Glutamatergic neuron (in vitro differentiated cells): Measurements from ENCODE around the gene SMPDL3A. TPM values are rescaled to one million over a fixed set of nuclear protein-coding genes. Genes with fewer than 3 reads are reported as not detected.

ENCODE experiments used
- DNase-seq: peaks from one replicate; pipeline ENCODE4 v3.0.0; 2022
- H3K27ac Mint-ChIP-seq: one replicate; pipeline ENCODE4 v1.8.0; 2020; ENCODE audit warnings: mild to moderate bottlenecking, mixed read lengths, inconsistent platforms; ENCODE audit not compliant: unreplicated experiment
- H3K27me3 Mint-ChIP-seq: one replicate; pipeline ENCODE4 v1.8.0; 2020; ENCODE audit warnings: mild to moderate bottlenecking, moderate library complexity, mixed read lengths, inconsistent platforms; ENCODE audit not compliant: unreplicated experiment
- H3K36me3 Mint-ChIP-seq: one replicate; pipeline ENCODE4 v1.8.0; 2020; ENCODE audit warnings: mild to moderate bottlenecking, mixed read lengths, inconsistent platforms; ENCODE audit not compliant: unreplicated experiment
- H3K4me1 Mint-ChIP-seq: one replicate; pipeline ENCODE4 v1.8.0; 2020; ENCODE audit warnings: mild to moderate bottlenecking, low read depth, mixed read lengths, inconsistent platforms; ENCODE audit not compliant: unreplicated experiment
- H3K4me3 Mint-ChIP-seq: one replicate; pipeline ENCODE4 v1.8.0; 2020; ENCODE audit warnings: mild to moderate bottlenecking, mixed read lengths, inconsistent platforms; ENCODE audit not compliant: unreplicated experiment
- H3K9me3 Mint-ChIP-seq: one replicate; pipeline ENCODE4 v1.8.0; 2020; ENCODE audit warnings: mild to moderate bottlenecking, moderate library complexity, mixed read lengths, inconsistent platforms; ENCODE audit not compliant: unreplicated experiment
- total RNA-seq: library from RNA; stranded (reverse); fragmentation: NEBNext Ultra II Directional; extraction: Animal tissue kit (Norgen Biotek cat#: 25700); gene quantifications from one replicate; pipeline ENCODE4 v1.2.1, GENCODE V29; 2021; ENCODE audit not compliant: unreplicated experiment
- TF ChIP-seq, protein P1 (sequence below): fragments of 200-600 bp; sonication (generic); IDR thresholded peaks from one replicate; pipeline ENCODE4 v1.5.0; 2021; ENCODE audit not compliant: partially characterized antibody, unreplicated experiment

Gene SMPDL3A
- total RNA-seq, 1 donor from 2014 or later, result 10.0 TPM

DNA sequence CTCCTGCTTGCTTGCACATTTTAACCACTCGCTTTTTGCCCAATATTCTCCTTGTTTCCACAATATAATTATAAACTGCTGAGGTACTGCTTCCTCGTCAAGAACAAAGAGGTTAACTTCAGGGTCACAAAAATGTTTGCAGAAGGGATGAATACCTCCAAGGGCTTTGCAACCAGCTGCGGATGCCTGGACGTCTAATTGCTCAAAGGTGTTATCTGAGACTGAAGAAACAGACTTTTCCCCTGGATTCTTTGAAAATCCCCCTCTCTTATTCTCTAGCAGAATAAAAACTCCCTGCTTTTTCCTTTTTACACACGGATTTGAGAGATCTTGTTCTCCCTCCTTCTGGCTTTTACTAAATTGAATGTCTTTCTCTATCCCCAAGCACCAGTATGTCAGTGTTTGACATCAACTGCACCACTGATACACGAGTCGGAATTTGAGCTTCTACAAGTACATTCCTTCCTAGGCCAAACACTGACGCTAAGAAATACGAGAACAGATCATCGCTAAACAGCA is 336 bp upstream of the SMPDL3A start:
- no peak for DNase-seq
- no peaks in the 10 kb centered on the region for H3K36me3 Mint-ChIP-seq

DNA sequence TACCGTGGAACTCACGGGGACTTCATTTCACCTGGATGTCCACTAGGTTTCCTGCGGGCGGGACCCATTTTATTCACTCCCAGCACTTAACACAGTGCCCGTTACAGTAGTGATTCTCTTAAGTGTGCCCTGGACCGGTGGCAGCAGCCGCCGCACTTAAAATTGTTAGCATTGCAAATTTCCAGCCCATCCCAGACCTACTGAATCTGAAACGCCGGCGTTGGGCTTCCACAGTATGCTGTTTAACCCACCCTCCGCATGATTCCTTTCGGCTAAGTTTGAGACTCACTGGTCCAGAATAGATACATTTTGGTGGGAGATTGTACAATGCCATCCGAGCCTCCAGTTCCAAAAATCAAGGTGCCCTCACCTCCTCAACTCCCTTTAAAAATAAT is 967 bp downstream of the SMPDL3A start:
- TF ChIP-seq, protein P1, sequence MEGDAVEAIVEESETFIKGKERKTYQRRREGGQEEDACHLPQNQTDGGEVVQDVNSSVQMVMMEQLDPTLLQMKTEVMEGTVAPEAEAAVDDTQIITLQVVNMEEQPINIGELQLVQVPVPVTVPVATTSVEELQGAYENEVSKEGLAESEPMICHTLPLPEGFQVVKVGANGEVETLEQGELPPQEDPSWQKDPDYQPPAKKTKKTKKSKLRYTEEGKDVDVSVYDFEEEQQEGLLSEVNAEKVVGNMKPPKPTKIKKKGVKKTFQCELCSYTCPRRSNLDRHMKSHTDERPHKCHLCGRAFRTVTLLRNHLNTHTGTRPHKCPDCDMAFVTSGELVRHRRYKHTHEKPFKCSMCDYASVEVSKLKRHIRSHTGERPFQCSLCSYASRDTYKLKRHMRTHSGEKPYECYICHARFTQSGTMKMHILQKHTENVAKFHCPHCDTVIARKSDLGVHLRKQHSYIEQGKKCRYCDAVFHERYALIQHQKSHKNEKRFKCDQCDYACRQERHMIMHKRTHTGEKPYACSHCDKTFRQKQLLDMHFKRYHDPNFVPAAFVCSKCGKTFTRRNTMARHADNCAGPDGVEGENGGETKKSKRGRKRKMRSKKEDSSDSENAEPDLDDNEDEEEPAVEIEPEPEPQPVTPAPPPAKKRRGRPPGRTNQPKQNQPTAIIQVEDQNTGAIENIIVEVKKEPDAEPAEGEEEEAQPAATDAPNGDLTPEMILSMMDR, result peak; percentile 1
- Mint-ChIP-seq H3K27me3 (peaks cover 10% of the 10 kb centered on the region), H3K4me3 (peak overlapping the region; percentile 86), H3K27ac (peak overlapping the region; percentile 99), H3K36me3 (no peaks in the 10 kb centered on the region), H3K9me3 (peaks cover 10% of the 10 kb centered on the region), H3K4me1 (peaks cover 9% of the 10 kb centered on the region)
- peak; percentile 18 for DNase-seq

More for the DNA sequence above, 336 bp upstream of the SMPDL3A start:
- H3K4me3 Mint-ChIP-seq, result peak overlapping the region; percentile 86
- H3K9me3 Mint-ChIP-seq, result peaks cover 10% of the 10 kb centered on the region
- H3K27ac Mint-ChIP-seq, result peak overlapping the region; percentile 99
- peaks cover 10% of the 10 kb centered on the region for H3K27me3 Mint-ChIP-seq
- TF ChIP-seq, protein P1, result no peak
- peaks cover 9% of the 10 kb centered on the region for H3K4me1 Mint-ChIP-seq

DNA sequence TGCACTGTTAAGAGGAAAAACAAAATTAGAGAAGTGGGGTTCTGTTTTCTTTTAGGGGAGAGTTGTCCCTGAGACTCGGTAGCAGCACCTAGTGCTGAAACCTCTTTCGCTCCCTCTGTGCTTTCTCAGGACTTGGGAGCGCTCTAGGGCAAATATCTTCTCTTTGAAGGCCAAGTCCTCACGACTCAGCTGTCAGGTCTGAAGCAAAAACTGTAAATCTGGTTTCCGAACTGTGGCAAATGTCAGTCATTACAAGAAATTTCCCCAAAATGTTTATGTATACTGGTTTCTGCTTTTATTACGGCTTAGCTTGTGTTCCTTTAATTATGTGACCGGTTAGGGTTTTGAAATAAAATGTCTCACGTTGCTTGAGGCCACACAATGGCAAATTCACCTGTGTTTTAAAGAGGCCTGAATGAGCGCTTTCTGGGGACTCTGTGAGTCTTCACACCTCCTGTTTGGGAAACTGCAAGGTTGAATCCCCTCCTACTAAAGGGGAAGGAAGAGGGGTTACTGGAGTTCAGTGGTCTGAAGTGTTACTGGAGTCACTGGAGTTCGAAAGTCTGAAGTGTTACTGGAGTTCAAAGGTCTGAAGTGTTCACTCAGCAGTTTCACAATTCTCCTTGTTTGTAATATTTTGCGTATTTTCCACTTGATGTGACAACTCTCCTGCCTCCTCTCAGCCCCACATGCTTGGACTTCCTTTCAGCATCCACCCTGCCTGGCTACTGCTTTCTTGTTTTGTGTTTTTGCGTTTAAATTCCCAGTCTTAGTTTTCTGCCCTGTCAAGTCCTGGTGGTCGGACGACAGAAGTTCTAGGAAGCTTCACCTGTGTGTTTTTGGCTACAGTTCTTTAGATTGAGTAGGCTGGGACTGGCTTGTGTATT is 1.6 kb downstream of the SMPDL3A start:
- Mint-ChIP-seq H3K4me1 (peaks cover 9% of the 10 kb centered on the region), H3K36me3 (no peaks in the 10 kb centered on the region), H3K27me3 (peaks cover 10% of the 10 kb centered on the region), H3K27ac (peak overlapping the region; percentile 99), H3K4me3 (peak overlapping the region; percentile 86), H3K9me3 (peaks cover 10% of the 10 kb centered on the region)
- TF ChIP-seq, protein P1, result no peak
- DNase-seq, result no peak

DNA sequence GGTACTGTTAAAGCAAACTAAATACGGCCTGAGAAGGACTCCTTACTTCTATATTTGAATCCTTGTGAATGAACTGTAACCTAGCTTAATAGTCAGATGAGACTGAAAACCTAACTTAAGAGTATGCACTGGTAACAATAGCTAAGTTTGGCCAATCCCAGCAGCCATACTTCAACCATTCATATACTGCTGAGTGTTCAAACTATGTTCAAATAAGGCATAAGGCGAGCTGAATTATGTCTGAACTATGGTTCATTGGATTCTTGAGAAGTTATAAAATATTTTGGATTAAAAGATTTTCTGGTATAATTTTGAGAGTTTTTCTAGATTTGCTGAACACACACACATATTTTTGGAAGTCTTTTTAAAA is 2.2 kb downstream of the SMPDL3A start:
- Mint-ChIP-seq H3K27me3 (peaks cover 10% of the 10 kb centered on the region), H3K36me3 (no peaks in the 10 kb centered on the region), H3K4me1 (peaks cover 9% of the 10 kb centered on the region), H3K4me3 (peak overlapping the region; percentile 86), H3K9me3 (peaks cover 10% of the 10 kb centered on the region), H3K27ac (no peak overlapping the region)
- no peak for DNase-seq
- TF ChIP-seq, protein P1, result no peak

DNA sequence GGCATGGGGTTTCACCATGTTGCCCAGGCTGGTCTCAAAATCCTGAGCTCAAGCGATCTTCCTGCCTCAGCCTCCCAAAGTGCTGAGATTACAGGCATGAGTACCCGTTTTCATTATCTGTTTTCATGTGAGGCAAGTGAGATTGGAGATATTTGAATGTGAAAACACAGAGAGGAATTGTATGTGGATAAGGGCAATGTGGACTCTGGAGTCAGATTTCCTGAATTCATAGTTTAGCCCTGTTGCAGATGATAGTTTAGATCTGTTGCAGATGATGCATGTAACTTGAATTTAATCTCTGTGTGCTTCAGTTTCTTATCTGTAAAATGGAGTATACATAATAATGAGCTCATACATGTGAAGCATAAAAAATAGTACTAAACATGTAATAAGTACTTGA is 3.7 kb downstream of the SMPDL3A start:
- DNase-seq, result no peak
- peaks cover 9% of the 10 kb centered on the region for H3K4me1 Mint-ChIP-seq
- TF ChIP-seq, protein P1, result no peak
- H3K27me3 Mint-ChIP-seq, result peaks cover 10% of the 10 kb centered on the region
- H3K27ac Mint-ChIP-seq, result no peak overlapping the region
- no peak overlapping the region for H3K4me3 Mint-ChIP-seq
- no peaks in the 10 kb centered on the region for H3K36me3 Mint-ChIP-seq
- peaks cover 10% of the 10 kb centered on the region for H3K9me3 Mint-ChIP-seq
